ENCODE measurements around the gene PCDHGA7.
"Not testable (repeated sequence)": the region's sequence is repeated elsewhere in the genome, so short reads cannot be mapped to it uniquely, and the experiment has no call there.

Gene PCDHGA7

GRCh38 chr5:141366016-141366896 lies 16.3 kb upstream of the PCDHGA7 start:
- DNase-seq (ENCODE audit: low read depth, low spot score) = no peak

GRCh38 chr5:141369994-141370848 lies 12.3 kb upstream of the PCDHGA7 start, which contains the start of gene PCDHGB3:
TSS of gene PCDHGB3 (plus strand) at chr5:141370242. CDS start at chr5:141370395, 153 bp downstream.
- no peak for DNase-seq (ENCODE audit: low read depth, low spot score)

- DNase-seq (ENCODE audit: low read depth, low spot score) = no peak
Observed at GRCh38 chr5:141371572-141372475, 10.7 kb upstream of the PCDHGA7 start.

GRCh38 chr5:141373673-141374317 lies 8.7 kb upstream of the PCDHGA7 start, which contains the start of gene PCDHGA6:
TSS of gene PCDHGA6 (plus strand) at chr5:141373891. CDS start at chr5:141374084, 193 bp downstream.
- DNase-seq (ENCODE audit: low read depth, low spot score) = no peak

- no peak for DNase-seq (ENCODE audit: low read depth, low spot score)
Observed at GRCh38 chr5:141374627-141375026, 7.9 kb upstream of the PCDHGA7 start.

GRCh38 chr5:141375444-141376155 lies 6.9 kb upstream of the PCDHGA7 start:
- not testable (repeated sequence) for DNase-seq (ENCODE audit: low read depth, low spot score)

GRCh38 chr5:141383345-141383744 lies 803 bp downstream of the PCDHGA7 start:
- DNase-seq (ENCODE audit: low read depth, low spot score) = no peak

GRCh38 chr5:141384471-141385267 lies 2.1 kb downstream of the PCDHGA7 start:
- no peak for DNase-seq (ENCODE audit: low read depth, low spot score)

- not testable (repeated sequence) for DNase-seq (ENCODE audit: low read depth, low spot score)
Observed at GRCh38 chr5:141387557-141388311, 5.2 kb downstream of the PCDHGA7 start, which contains the start of gene PCDHGB4. TSS of gene PCDHGB4 (plus strand) at chr5:141387698. CDS start at chr5:141387885, 187 bp downstream.

- no peak for DNase-seq (ENCODE audit: low read depth, low spot score)
Observed at GRCh38 chr5:141388661-141389060, 6.1 kb downstream of the PCDHGA7 start.

- DNase-seq (ENCODE audit: low read depth, low spot score) = no peak
Observed at GRCh38 chr5:141389153-141390042, 6.9 kb downstream of the PCDHGA7 start.

GRCh38 chr5:141392429-141393198 lies 10.1 kb downstream of the PCDHGA7 start, which contains the start of gene PCDHGA8:
TSS of gene PCDHGA8 (plus strand) at chr5:141392633. CDS start at chr5:141392814, 181 bp downstream.
- no peak for DNase-seq (ENCODE audit: low read depth, low spot score)

GRCh38 chr5:141393267-141393666 lies 10.7 kb downstream of the PCDHGA7 start:
- DNase-seq (ENCODE audit: low read depth, low spot score) = no peak

- not testable (repeated sequence) for DNase-seq (ENCODE audit: low read depth, low spot score)
Observed at GRCh38 chr5:141394401-141395187, 12.1 kb downstream of the PCDHGA7 start.

- DNase-seq (ENCODE audit: low read depth, low spot score) = not testable (repeated sequence)
Observed at GRCh38 chr5:141397756-141398551, 15.4 kb downstream of the PCDHGA7 start, which contains the start of gene PCDHGB5. TSS of gene PCDHGB5 (plus strand) at chr5:141397947. CDS start at chr5:141398128, 181 bp downstream.

Measured in smooth muscle cell of the brain vasculature (primary cell).